OCI-LY7 (cell line): ENCODE data around the gene VIT.

Source experiments
- EZH2phosphoT487 ChIP-seq: fragments of 200-600 bp; sonication (generic); IDR thresholded peaks from 2 replicates; pipeline ENCODE4 v1.6.1; 2018; ENCODE audit warnings: low read depth, borderline replicate concordance, mild to moderate bottlenecking, mixed run types, antibody characterized with exemption, low read length, moderate library complexity, mixed read lengths
- TF ChIP-seq, protein P1 (sequence below): fragments of 200-600 bp; sonication (generic); conservative IDR thresholded peaks from 2 replicates; pipeline ENCODE4 v1.5.1; 2014; ENCODE audit warnings: mild to moderate bottlenecking, antibody characterized with exemption, low read length, moderate library complexity, mixed read lengths

DNA sequence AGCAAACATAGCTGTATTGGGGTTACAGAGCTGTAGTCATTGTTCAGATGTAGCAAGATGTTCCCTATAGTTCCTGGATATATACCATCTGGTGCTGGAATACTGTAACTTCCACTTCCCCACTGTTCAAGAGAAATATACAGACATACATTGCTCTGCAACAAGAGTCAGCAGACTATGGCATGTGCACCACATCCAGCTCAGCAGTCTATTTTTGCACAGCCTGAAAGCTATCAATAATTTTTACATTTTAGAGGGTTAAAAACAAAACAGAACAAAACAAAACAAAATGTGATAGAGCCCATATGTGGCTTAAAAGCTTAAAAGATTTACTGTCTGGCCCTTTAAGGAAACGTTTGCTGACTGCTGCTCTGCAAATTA, 31.8 kb upstream of the VIT start:
- TF ChIP-seq, protein P1, sequence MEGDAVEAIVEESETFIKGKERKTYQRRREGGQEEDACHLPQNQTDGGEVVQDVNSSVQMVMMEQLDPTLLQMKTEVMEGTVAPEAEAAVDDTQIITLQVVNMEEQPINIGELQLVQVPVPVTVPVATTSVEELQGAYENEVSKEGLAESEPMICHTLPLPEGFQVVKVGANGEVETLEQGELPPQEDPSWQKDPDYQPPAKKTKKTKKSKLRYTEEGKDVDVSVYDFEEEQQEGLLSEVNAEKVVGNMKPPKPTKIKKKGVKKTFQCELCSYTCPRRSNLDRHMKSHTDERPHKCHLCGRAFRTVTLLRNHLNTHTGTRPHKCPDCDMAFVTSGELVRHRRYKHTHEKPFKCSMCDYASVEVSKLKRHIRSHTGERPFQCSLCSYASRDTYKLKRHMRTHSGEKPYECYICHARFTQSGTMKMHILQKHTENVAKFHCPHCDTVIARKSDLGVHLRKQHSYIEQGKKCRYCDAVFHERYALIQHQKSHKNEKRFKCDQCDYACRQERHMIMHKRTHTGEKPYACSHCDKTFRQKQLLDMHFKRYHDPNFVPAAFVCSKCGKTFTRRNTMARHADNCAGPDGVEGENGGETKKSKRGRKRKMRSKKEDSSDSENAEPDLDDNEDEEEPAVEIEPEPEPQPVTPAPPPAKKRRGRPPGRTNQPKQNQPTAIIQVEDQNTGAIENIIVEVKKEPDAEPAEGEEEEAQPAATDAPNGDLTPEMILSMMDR, result no peak
- TF ChIP-seq EZH2phosphoT487, result no peak
